HG03439 (cell line): Measurements from ENCODE around the gene STIL.

Experiments used
- ATAC-seq: cut with Tn5 transposase; IDR thresholded peaks from one replicate; pipeline ENCODE4 v1.9.1; 2021; ENCODE audit warnings: mild to moderate bottlenecking, moderate library complexity; ENCODE audit not compliant: unreplicated experiment

Gene STIL

GRCh38 chr1:47238935-47239592 lies 74.9 kb downstream of the STIL start:
- ATAC-seq, result no peak

- no peak for ATAC-seq
These were observed 78.1 kb downstream of the STIL start for GRCh38 chr1:47235806-47236205.

- ATAC-seq, result no peak
These were observed 78.7 kb downstream of the STIL start for GRCh38 chr1:47235241-47235681.

- ATAC-seq, result no peak
These were observed 80.8 kb downstream of the STIL start for GRCh38 chr1:47233186-47233585.

- ATAC-seq, result no peak
These were observed 81.6 kb downstream of the STIL start, which contains the start of gene TAL1 for GRCh38 chr1:47232187-47232874. TSS of gene TAL1 (minus strand) at chr1:47232225. CDS start at chr1:47225888, 6,337 bp downstream.

- ATAC-seq, result no peak
These were observed 82.4 kb downstream of the STIL start for GRCh38 chr1:47231301-47232186.

GRCh38 chr1:47230692-47231300 lies 83.2 kb downstream of the STIL start:
- ATAC-seq, result no peak

- no peak for ATAC-seq
These were observed 83.9 kb downstream of the STIL start for GRCh38 chr1:47229886-47230691.

GRCh38 chr1:47229031-47229885 lies 84.7 kb downstream of the STIL start:
- no peak for ATAC-seq

- ATAC-seq, result no peak
These were observed 85.3 kb downstream of the STIL start for GRCh38 chr1:47228644-47229030.

GRCh38 chr1:47227341-47228232 lies 86.4 kb downstream of the STIL start:
- no peak for ATAC-seq

GRCh38 chr1:47226839-47227215 lies 87.1 kb downstream of the STIL start:
- no peak for ATAC-seq

GRCh38 chr1:47226121-47226838 lies 87.7 kb downstream of the STIL start:
- ATAC-seq, result no peak

GRCh38 chr1:47225430-47226100 lies 88.4 kb downstream of the STIL start:
- no peak for ATAC-seq

GRCh38 chr1:47224676-47225399 lies 89.1 kb downstream of the STIL start:
- ATAC-seq, result no peak

- no peak for ATAC-seq
These were observed 89.8 kb downstream of the STIL start for GRCh38 chr1:47223921-47224675.
